Measurements from ENCODE around the gene TCF7.

TCF7 gene

GRCh38 chr5:134084022-134084565 lies 30.4 kb upstream of the TCF7 start:
- ChIA-PET CTCF (interaction anchor here (0.6 to 4.5 kb wide), 5 partner anchors 16 to 57 kb away, joined by 3 to 28 read pairs (median 5); no protein-coding TSS in a partner anchor), POLR2A (no interaction called here)

GRCh38 chr5:134084570-134084969 lies 29.9 kb upstream of the TCF7 start:
- CTCF ChIA-PET: interaction anchor here (1.3 to 4.5 kb wide), 5 partner anchors 16 to 57 kb away, joined by 4 to 28 read pairs (median 5); no protein-coding TSS in a partner anchor
- no peak for TF ChIP-seq CTCF (IDR thresholded peaks at IDR 0.05; ENCODE audit: control extremely low read depth, extremely low read depth, low read depth, missing control alignments)
- POLR2A ChIA-PET: no interaction called here
- DNase-seq (ENCODE audit: extremely low spot score): no peak

More at GRCh38 chr5:134084022-134084565, 30.4 kb upstream of the TCF7 start:
- no peak for DNase-seq (ENCODE audit: extremely low spot score)
- TF ChIP-seq CTCF (IDR thresholded peaks at IDR 0.05; ENCODE audit: control extremely low read depth, extremely low read depth, low read depth, missing control alignments): no peak

GRCh38 chr5:134085411-134085810 lies 29.1 kb upstream of the TCF7 start:
- DNase-seq (ENCODE audit: extremely low spot score): no peak
- TF ChIP-seq CTCF (IDR thresholded peaks at IDR 0.05; ENCODE audit: control extremely low read depth, extremely low read depth, low read depth, missing control alignments): no peak
- POLR2A ChIA-PET: no interaction called here
- CTCF ChIA-PET: interaction anchor here (1.6 to 4.5 kb wide), 4 partner anchors 15 to 56 kb away, joined by 4 to 28 read pairs (median 9); no protein-coding TSS in a partner anchor

- ChIA-PET POLR2A (no interaction called here), CTCF (interaction anchor here (1.4 to 4.5 kb wide), 3 partner anchors 14 to 54 kb away, joined by 3 to 28 read pairs (median 4); no protein-coding TSS in a partner anchor)
- no peak for TF ChIP-seq CTCF (IDR thresholded peaks at IDR 0.05; ENCODE audit: control extremely low read depth, extremely low read depth, low read depth, missing control alignments)
- no peak for DNase-seq (ENCODE audit: extremely low spot score)
Observed at GRCh38 chr5:134086225-134086942, 28.1 kb upstream of the TCF7 start.

- ChIA-PET CTCF (interaction anchor here (1.4 kb wide), 1 partner anchor 53 kb away, joined by 3 read pairs; no protein-coding TSS in a partner anchor), POLR2A (no interaction called here)
- no peak for TF ChIP-seq CTCF (IDR thresholded peaks at IDR 0.05; ENCODE audit: control extremely low read depth, extremely low read depth, low read depth, missing control alignments)
- no peak for DNase-seq (ENCODE audit: extremely low spot score)
Observed at GRCh38 chr5:134086943-134087305, 27.6 kb upstream of the TCF7 start.

- POLR2A ChIA-PET: no interaction called here
Observed at GRCh38 chr5:134088291-134088690, 26.2 kb upstream of the TCF7 start.

More at GRCh38 chr5:134088291-134088690, 26.2 kb upstream of the TCF7 start:
- no peak for DNase-seq (ENCODE audit: extremely low spot score)
- no peak for TF ChIP-seq CTCF (IDR thresholded peaks at IDR 0.05; ENCODE audit: control extremely low read depth, extremely low read depth, low read depth, missing control alignments)
- CTCF ChIA-PET: interaction anchor here (5.7 kb wide), 1 partner anchor 13 kb away, joined by 38 read pairs; no protein-coding TSS in a partner anchor
